K562 (cell line): ENCODE results near the gene CRIM1. TPM values are rescaled to one million over a fixed set of nuclear protein-coding genes. Genes with fewer than 3 reads are reported as not detected.

ENCODE experiments used
- ATAC-seq: fragments of 200-7000 bp; cut with Tn5 transposase; 3 replicates; pipeline ENCODE4 v1.9.1; 2020; ENCODE audit warnings: moderate library complexity
- BruUV-seq: library from RNA; stranded (reverse); fragments of 400-500 nt; replicated peaks from 2 replicates; lab custom pipeline; 2021; lab: Mats Ljungman, UMichigan
- CTCF ChIA-PET: fragments of 300-600 bp; formaldehyde crosslinking; extraction: SDS; loops from one replicate; lab custom pipeline; 2021; ENCODE audit warnings: low intra/inter-chr PET ratio; lab: Yijun Ruan, JAX
- POLR2A ChIA-PET: fragments of 300-600, 350-650 bp; sonication (Branson Sonifier 250); formaldehyde crosslinking; extraction: SDS; loops from one replicate; lab custom pipeline; 2021; ENCODE audit warnings: antibody characterized with exemption, inconsistent platforms; lab: Yijun Ruan, JAX
- DNase-seq, 4 experiments: peaks; one replicate each; pipeline versions ENCODE4 v3.0.0 to v3.0.0-alpha.2; 2011 to 2018; ENCODE audit warnings: low spot score in 3 of 4, mixed read lengths in 3 of 4; ENCODE audit errors: extremely low read depth in 1 of 4
- FAIRE-seq: peaks from 2 replicates; lab custom pipeline; 2011; peaks lifted over from hg19 to GRCh38; lab: Jason Lieb, UNC
- H2AFZ ChIP-seq: 2 replicates; pipeline ENCODE4 v1.6.0; 2011; ENCODE audit warnings: low read depth, low read length, control low read depth, inconsistent platforms
- H3K27ac ChIP-seq: fragments of 200-600 bp; 3 replicates; pipeline ENCODE4 v1.8.0; 2011; ENCODE audit warnings: low read depth, mild to moderate bottlenecking, control low read depth, inconsistent platforms, low read length, moderate library complexity, mixed read lengths; ENCODE audit errors: extremely low read depth
- H3K27me3 ChIP-seq, 2 experiments: fragments of 300-600 bp in 1 of 2; 2 replicates in 1 of 2; 3 replicates in 1 of 2; pipeline versions ENCODE4 v1.6.0 to v1.8.0; 2011; ENCODE audit warnings: inconsistent platforms in 2 of 2, low read length in 2 of 2, mild to moderate bottlenecking in 1 of 2, mixed read lengths in 1 of 2, moderate library complexity in 1 of 2; ENCODE audit not compliant: control insufficient read depth in 2 of 2, insufficient read depth in 2 of 2
- H3K36me3 ChIP-seq: fragments of 300-600 bp; 3 replicates; pipeline ENCODE4 v1.8.0; 2011; ENCODE audit warnings: mild to moderate bottlenecking, low read length, inconsistent platforms; ENCODE audit not compliant: control insufficient read depth, insufficient read depth
- H3K4me1 ChIP-seq, 2 experiments: fragments of 200-600 bp in 1 of 2; replicated peaks in 1 of 2; 2 replicates in 1 of 2; 3 replicates in 1 of 2; pipeline versions ENCODE4 v1.5.1 to v1.8.0; 2011; ENCODE audit warnings: inconsistent platforms in 2 of 2, low read length in 2 of 2, mild to moderate bottlenecking in 1 of 2, mixed read lengths in 1 of 2, moderate library complexity in 1 of 2; ENCODE audit not compliant: control insufficient read depth in 2 of 2, insufficient read depth in 2 of 2
- H3K4me2 ChIP-seq: 2 replicates; pipeline ENCODE4 v1.6.1; 2011; ENCODE audit warnings: low read length, control low read depth, inconsistent platforms, mixed read lengths; ENCODE audit not compliant: insufficient read depth
- H3K4me3 ChIP-seq: fragments of 200-600 bp; sonication (generic), shearing (Covaris generic); 2 replicates; pipeline ENCODE4 v1.5.1; 2016; ENCODE audit warnings: control low read depth, inconsistent platforms
- H3K79me2 ChIP-seq: fragments of 200-600 bp; 3 replicates; pipeline ENCODE4 v1.8.0; 2011; ENCODE audit warnings: low read length, inconsistent platforms; ENCODE audit not compliant: control insufficient read depth, insufficient read depth
- H3K9ac ChIP-seq, 2 experiments: 2 replicates each; pipeline versions ENCODE4 v1.6.0 to v1.6.1; 2011; ENCODE audit warnings: low read depth in 2 of 2, low read length in 2 of 2, control low read depth in 1 of 2, inconsistent platforms in 1 of 2, mild to moderate bottlenecking in 1 of 2, mixed read lengths in 1 of 2; ENCODE audit not compliant: insufficient read depth in 1 of 2
- H3K9me1 ChIP-seq: one replicate; pipeline ENCODE4 v1.6.0; 2011; ENCODE audit warnings: inconsistent platforms, mild to moderate bottlenecking, low read length, moderate library complexity; ENCODE audit not compliant: control insufficient read depth, insufficient read depth
- H3K9me3 ChIP-seq: replicated peaks from 2 replicates; pipeline ENCODE4 v1.5.1; 2011; ENCODE audit warnings: low read depth, low read length, inconsistent platforms; ENCODE audit not compliant: control insufficient read depth, insufficient read depth
- H4K20me1 ChIP-seq: replicated peaks from 2 replicates; pipeline ENCODE4 v1.6.1; 2011; ENCODE audit warnings: low read length, inconsistent platforms, mixed read lengths; ENCODE audit not compliant: control insufficient read depth, insufficient read depth
- HCFC1 ChIP-seq: IDR thresholded peaks from 2 replicates; pipeline ENCODE4 v1.6.1; 2012; ENCODE audit warnings: low read depth, low read length, improper control_type of control experiment
- HNRNPH1 ChIP-seq: fragments of 200-400 bp; formaldehyde crosslinking; optimal IDR thresholded peaks from 2 replicates; pipeline ENCODE3; 2017; ENCODE audit warnings: low read depth, mild to moderate bottlenecking, low read length, moderate library complexity
- KHSRP ChIP-seq: fragments of 450-650 bp; IDR thresholded peaks from 2 replicates; pipeline ENCODE4 v1.6.1; 2017
- NFE2L1 ChIP-seq: fragments of 450-650 bp; IDR thresholded peaks from 2 replicates; pipeline ENCODE4 v1.6.1; 2016; ENCODE audit warnings: missing genetic modification characterization, low read depth, mild to moderate bottlenecking, missing compliant biosample characterization, moderate library complexity, borderline replicate concordance
- PML ChIP-seq: IDR thresholded peaks from 2 replicates; pipeline ENCODE4 v1.6.1; 2012; ENCODE audit warnings: low read length, inconsistent platforms
- SNAPC5 ChIP-seq: fragments of 250-450 bp; sonication (Bioruptor Pico); IDR thresholded peaks from 2 replicates; pipeline ENCODE4 v1.8.0; 2021; ENCODE audit warnings: moderate library complexity, mild to moderate bottlenecking, inconsistent platforms
- WHSC1 ChIP-seq: IDR thresholded peaks from one replicate; pipeline ENCODE4 v1.6.1; 2012; ENCODE audit warnings: low read length, control low read depth, inconsistent platforms
- ZFPM2 ChIP-seq: fragments of 250-450 bp; sonication (Bioruptor Pico); IDR thresholded peaks from 2 replicates; pipeline ENCODE4 v1.5.1; 2022; ENCODE audit warnings: mild to moderate bottlenecking
- ZNF609 ChIP-seq: sonication (generic); formaldehyde crosslinking; IDR thresholded peaks from 2 replicates; pipeline ENCODE4 v1.8.1; 2023; ENCODE audit warnings: missing genetic modification reagents, mild to moderate bottlenecking, borderline replicate concordance
- WGBS: fragments of 100-300 bp; shearing (Covaris generic); methylation state at CpG from one replicate; pipeline ENCODE4 v1.1.6; 2016; ENCODE audit warnings: low coverage, mixed read lengths; ENCODE audit not compliant: insufficient coverage; ENCODE audit errors: missing lambda C conversion rate; 5-methylcytosine and 5-hydroxymethylcytosine counted together
- in situ Hi-C: fragments of 300-500 bp; cut with MboI; formaldehyde crosslinking; loops from 4 replicates; pipeline ENCODE4 v1.15.0; 2018; ENCODE audit warnings: inconsistent platforms, mixed read lengths
- intact Hi-C: fragments of 100-400 bp; cut with micrococcal nuclease; formaldehyde crosslinking; loops from 2 replicates; pipeline ENCODE4 v1.14.2; 2022
- polyA plus RNA-seq, 8 experiments: library from polyadenylated mRNA; depleted of rRNA in 4 of 8; stranded (reverse) in 5 of 8; unstranded in 3 of 8; fragments of >200 nt; fragmentation: Nextera tagmentation in 2 of 8; fragmentation: Illumina TruSeq in 1 of 8; extraction: Ambion mirVana in 2 of 8; extraction: Trizol in 1 of 8; gene quantifications; 2 replicates each; pipeline versions ENCODE4 v1.2.1 to v1.2.3, GENCODE V29; 2011 to 2014; ENCODE audit warnings: inconsistent platforms in 1 of 8, missing spikeins in 1 of 8
- total RNA-seq, 7 experiments: library from RNA; depleted of rRNA in 6 of 7; stranded (reverse); fragments of >200 nt in 6 of 7; fragmentation: Illumina TruSeq in 2 of 7; extraction: Trizol in 2 of 7; gene quantifications; 2 replicates each; pipeline versions ENCODE4 v1.2.1 to v1.2.3, GENCODE V29; 2011 to 2021; ENCODE audit warnings: low replicate concordance in 1 of 7
- TF ChIP-seq, protein P1 (sequence below): sonication (generic); formaldehyde crosslinking; IDR thresholded peaks from 2 replicates; pipeline ENCODE4 v1.8.1; 2023; ENCODE audit warnings: mild to moderate bottlenecking, missing genetic modification reagents

CRIM1 gene
- total and polyA plus RNA-seq, 9 of the 15 experiments (the other 6 are each of a cell fraction or from before 2014, with no cell fraction given) = 0.01 to 0.36 (median 0.06) TPM; not detected in 1

GRCh38 chr2:36360063-36360462 lies 4.5 kb downstream of the CRIM1 start:
- FAIRE-seq (peak; percentile 46), DNase-seq (no peak)
- ChIA-PET CTCF (interaction anchor here (0.6 kb wide), 1 partner anchor 441 kb away, joined by 3 read pairs; no protein-coding TSS in a partner anchor), POLR2A (no interaction called here)
- Histone ChIP-seq H3K79me2 (no peaks in the 10 kb centered on the region), H3K36me3 (no peaks in the 10 kb centered on the region), H3K27ac (no peak overlapping the region), H3K9ac (no peak overlapping the region), H3K4me2 (no peak overlapping the region)
- intact Hi-C loops (no loop called here), in situ Hi-C loops (no loop called here)
- 3% methylated on average over 4 of the region's 4 CpGs for WGBS
- TF ChIP-seq HCFC1 (no peak), ZFPM2 (CRISPR knock-in tag) (no peak), NFE2L1 (tag) (no peak), SNAPC5 (CRISPR knock-in tag) (no peak), HNRNPH1 (no peak), PML (no peak), ZNF609 (no peak), KHSRP (no peak), WHSC1 (no peak)
- TF ChIP-seq, protein P1, sequence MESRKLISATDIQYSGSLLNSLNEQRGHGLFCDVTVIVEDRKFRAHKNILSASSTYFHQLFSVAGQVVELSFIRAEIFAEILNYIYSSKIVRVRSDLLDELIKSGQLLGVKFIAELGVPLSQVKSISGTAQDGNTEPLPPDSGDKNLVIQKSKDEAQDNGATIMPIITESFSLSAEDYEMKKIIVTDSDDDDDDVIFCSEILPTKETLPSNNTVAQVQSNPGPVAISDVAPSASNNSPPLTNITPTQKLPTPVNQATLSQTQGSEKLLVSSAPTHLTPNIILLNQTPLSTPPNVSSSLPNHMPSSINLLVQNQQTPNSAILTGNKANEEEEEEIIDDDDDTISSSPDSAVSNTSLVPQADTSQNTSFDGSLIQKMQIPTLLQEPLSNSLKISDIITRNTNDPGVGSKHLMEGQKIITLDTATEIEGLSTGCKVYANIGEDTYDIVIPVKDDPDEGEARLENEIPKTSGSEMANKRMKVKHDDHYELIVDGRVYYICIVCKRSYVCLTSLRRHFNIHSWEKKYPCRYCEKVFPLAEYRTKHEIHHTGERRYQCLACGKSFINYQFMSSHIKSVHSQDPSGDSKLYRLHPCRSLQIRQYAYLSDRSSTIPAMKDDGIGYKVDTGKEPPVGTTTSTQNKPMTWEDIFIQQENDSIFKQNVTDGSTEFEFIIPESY (CRISPR knock-in tag) = no peak
- TF ChIP-seq, all 486 proteins: peak for 0
- no peak for ATAC-seq
- H3K9me1 ChIP-seq = no peaks in the 10 kb centered on the region
- BruUV-seq = no TSS peak
- H4K20me1 ChIP-seq = no peaks in the 10 kb centered on the region
- H3K27me3 ChIP-seq = peaks cover 4 to 18% of the 10 kb centered on the region in 2 experiments; a peak in 3 of 5 replicates
- no peaks in the 10 kb centered on the region for H3K9me3 ChIP-seq
- H2AFZ ChIP-seq = no peak overlapping the region
- H3K4me1 ChIP-seq = peaks cover 0 to 14% of the 10 kb centered on the region in 2 experiments; a peak in 2 of 5 replicates
- no peak overlapping the region for H3K4me3 ChIP-seq
